LNCAP (cell line): ENCODE results near the gene CNGB1.

Experiments used
- CTCF ChIP-seq: fragments of 450-650 bp; IDR thresholded peaks from 2 replicates; pipeline ENCODE4 v1.5.1; 2017; ENCODE audit warnings: mild to moderate bottlenecking

Gene CNGB1

GRCh38 chr16:57999366-57999970, 28.5 kb upstream of the CNGB1 start:
- TF ChIP-seq CTCF: no peak

- no peak for TF ChIP-seq CTCF
Observed at GRCh38 chr16:57998992-57999365, 28.1 kb upstream of the CNGB1 start.

GRCh38 chr16:57998486-57998885, 27.6 kb upstream of the CNGB1 start:
- TF ChIP-seq CTCF: no peak

- no peak for TF ChIP-seq CTCF
Observed at GRCh38 chr16:57997528-57998265, 26.8 kb upstream of the CNGB1 start.

- no peak for TF ChIP-seq CTCF
Observed at GRCh38 chr16:57997176-57997527, 26.2 kb upstream of the CNGB1 start.

GRCh38 chr16:57996406-57997175, 25.7 kb upstream of the CNGB1 start:
- no peak for TF ChIP-seq CTCF

GRCh38 chr16:57995721-57996405, 24.9 kb upstream of the CNGB1 start:
- no peak for TF ChIP-seq CTCF
